T-helper 2 cell (primary cell): Measurements from ENCODE around the gene PCDHGC5.

Experiments used
- DNase-seq, 5 experiments: peaks; one replicate each; pipeline versions ENCODE4 v3.0.0 to v3.0.0-alpha.2; 2012 to 2022

Gene PCDHGC5

GRCh38 chr5:141513627-141514329 lies 24.9 kb downstream of the PCDHGC5 start:
- peak in 3 of 5 experiments; percentile 14 to 55 (median 30) for DNase-seq

GRCh38 chr5:141514330-141515133 lies 25.7 kb downstream of the PCDHGC5 start:
- no peak for DNase-seq

- no peak for DNase-seq
Observed at GRCh38 chr5:141515141-141515540, 26.3 kb downstream of the PCDHGC5 start.

- no peak for DNase-seq
Observed at GRCh38 chr5:141515946-141516671, 27.2 kb downstream of the PCDHGC5 start.

- no peak for DNase-seq
Observed at GRCh38 chr5:141516672-141517025, 27.8 kb downstream of the PCDHGC5 start.

GRCh38 chr5:141517312-141517711 lies 28.4 kb downstream of the PCDHGC5 start:
- DNase-seq: no peak

GRCh38 chr5:141517880-141518617 lies 29.2 kb downstream of the PCDHGC5 start:
- no peak for DNase-seq

- DNase-seq: no peak
Observed at GRCh38 chr5:141518618-141519015, 29.7 kb downstream of the PCDHGC5 start.

- no peak for DNase-seq
Observed at GRCh38 chr5:141519605-141520565, 31.0 kb downstream of the PCDHGC5 start.

GRCh38 chr5:141521244-141521781 lies 32.4 kb downstream of the PCDHGC5 start:
- DNase-seq: peak in 1 of 5 experiments; percentile 35

- DNase-seq: no peak
Observed at GRCh38 chr5:141522301-141522700, 33.4 kb downstream of the PCDHGC5 start.

- no peak for DNase-seq
Observed at GRCh38 chr5:141523991-141524390, 35.1 kb downstream of the PCDHGC5 start.

- DNase-seq: peak in 4 of 5 experiments; percentile 22 to 38 (median 33)
Observed at GRCh38 chr5:141524604-141525597, 36.0 kb downstream of the PCDHGC5 start.

GRCh38 chr5:141525653-141526052 lies 36.8 kb downstream of the PCDHGC5 start:
- no peak for DNase-seq

- no peak for DNase-seq
Observed at GRCh38 chr5:141527426-141527825, 38.5 kb downstream of the PCDHGC5 start.

GRCh38 chr5:141528291-141528984 lies 39.6 kb downstream of the PCDHGC5 start:
- no peak for DNase-seq

- DNase-seq: no peak
Observed at GRCh38 chr5:141529002-141529401, 40.1 kb downstream of the PCDHGC5 start.

- no peak for DNase-seq
Observed at GRCh38 chr5:141529873-141530272, 41.0 kb downstream of the PCDHGC5 start.

GRCh38 chr5:141532726-141533125 lies 43.8 kb downstream of the PCDHGC5 start:
- DNase-seq: no peak
